ENCODE data around the gene RAB33A.

DNA sequence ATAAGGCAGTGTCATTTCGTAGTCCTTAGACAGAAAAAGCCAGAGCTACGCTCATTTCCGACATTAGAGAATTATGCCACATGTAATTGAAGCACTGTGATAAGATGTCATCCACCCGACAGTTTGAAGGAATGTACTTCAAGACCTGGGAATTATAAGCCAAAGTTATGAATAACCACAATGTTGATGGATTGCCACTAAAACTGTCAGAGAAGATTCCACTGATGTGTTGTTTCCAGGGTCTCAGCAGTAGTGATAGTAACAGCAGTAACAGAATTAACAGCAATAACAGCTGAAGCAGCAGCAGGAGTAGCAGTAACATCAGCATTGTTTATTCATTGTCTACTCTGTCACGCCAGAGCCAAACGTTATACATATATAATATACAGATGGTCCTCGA is 24.7 kb downstream of the RAB33A start:
- TF ChIP-seq, protein P1, sequence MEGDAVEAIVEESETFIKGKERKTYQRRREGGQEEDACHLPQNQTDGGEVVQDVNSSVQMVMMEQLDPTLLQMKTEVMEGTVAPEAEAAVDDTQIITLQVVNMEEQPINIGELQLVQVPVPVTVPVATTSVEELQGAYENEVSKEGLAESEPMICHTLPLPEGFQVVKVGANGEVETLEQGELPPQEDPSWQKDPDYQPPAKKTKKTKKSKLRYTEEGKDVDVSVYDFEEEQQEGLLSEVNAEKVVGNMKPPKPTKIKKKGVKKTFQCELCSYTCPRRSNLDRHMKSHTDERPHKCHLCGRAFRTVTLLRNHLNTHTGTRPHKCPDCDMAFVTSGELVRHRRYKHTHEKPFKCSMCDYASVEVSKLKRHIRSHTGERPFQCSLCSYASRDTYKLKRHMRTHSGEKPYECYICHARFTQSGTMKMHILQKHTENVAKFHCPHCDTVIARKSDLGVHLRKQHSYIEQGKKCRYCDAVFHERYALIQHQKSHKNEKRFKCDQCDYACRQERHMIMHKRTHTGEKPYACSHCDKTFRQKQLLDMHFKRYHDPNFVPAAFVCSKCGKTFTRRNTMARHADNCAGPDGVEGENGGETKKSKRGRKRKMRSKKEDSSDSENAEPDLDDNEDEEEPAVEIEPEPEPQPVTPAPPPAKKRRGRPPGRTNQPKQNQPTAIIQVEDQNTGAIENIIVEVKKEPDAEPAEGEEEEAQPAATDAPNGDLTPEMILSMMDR (conservative IDR thresholded peaks at IDR 0.05 in 1 of 2, IDR thresholded peaks at IDR 0.05 in 1 of 2; ENCODE audit: low read depth in 1 of 2, low read length in 2 of 2) = no peak
- no peak for TF ChIP-seq EZH2 (IDR thresholded peaks at IDR 0.05; ENCODE audit: low read length, missing control alignments)

Measured in fibroblast of lung (primary cell).